ENCODE results near the gene CHRNA5. TPM values are rescaled to one million over a fixed set of nuclear protein-coding genes. Genes with fewer than 3 reads are reported as not detected.

CHRNA5 gene
- total and polyA plus RNA-seq, 10 donors: 0.11 to 2.2 (median 0.55) TPM

DNA sequence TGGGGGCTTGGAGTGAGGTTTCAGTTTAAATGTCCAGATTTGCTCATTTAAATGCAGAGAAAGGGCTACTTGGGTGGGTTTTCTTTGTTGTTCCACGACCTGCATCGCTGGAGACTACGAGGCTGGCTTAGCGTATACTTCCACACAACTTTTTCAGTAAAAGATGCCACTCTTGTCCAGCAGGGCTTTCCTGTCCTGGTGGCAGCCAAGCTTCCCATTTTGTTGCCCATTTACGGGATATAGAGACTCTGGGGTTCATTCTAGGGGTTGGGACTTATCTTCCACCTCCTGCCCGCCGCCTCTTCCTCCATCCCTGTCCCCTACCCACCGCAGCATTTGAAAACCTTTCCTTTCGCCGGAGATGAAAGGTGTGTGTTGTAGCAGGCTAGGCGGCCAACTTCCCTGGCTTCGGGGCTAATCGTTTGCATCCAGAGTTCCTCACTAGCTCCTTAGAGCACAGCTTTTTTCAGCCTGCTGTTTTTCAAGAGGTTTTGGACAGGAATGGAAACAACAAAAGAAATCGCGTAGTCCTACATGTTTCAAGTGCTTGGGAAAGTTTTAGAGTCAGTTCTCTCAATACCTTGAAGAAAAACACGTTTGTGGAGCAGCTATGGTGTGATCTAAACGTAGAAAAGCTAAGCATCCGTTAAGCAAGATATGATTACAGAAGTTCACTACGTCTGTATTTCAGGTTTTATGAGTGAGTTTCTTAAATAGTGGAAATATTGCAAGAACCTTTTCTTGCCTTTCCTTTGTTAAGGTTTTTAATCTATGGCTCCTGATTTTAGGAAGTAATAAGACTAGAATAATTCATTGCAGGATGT, 843 bp downstream of the CHRNA5 start:
- DNase-seq: no peak
- no peaks in the 10 kb centered on the region for H3K9me3 ChIP-seq
- H3K27ac ChIP-seq: no peak overlapping the region
- intact Hi-C loops (cut with DNase I; ENCODE audit: low total_unique reads): no loop called here
- no peaks in the 10 kb centered on the region for H3K36me3 ChIP-seq
- TF ChIP-seq, protein P1, sequence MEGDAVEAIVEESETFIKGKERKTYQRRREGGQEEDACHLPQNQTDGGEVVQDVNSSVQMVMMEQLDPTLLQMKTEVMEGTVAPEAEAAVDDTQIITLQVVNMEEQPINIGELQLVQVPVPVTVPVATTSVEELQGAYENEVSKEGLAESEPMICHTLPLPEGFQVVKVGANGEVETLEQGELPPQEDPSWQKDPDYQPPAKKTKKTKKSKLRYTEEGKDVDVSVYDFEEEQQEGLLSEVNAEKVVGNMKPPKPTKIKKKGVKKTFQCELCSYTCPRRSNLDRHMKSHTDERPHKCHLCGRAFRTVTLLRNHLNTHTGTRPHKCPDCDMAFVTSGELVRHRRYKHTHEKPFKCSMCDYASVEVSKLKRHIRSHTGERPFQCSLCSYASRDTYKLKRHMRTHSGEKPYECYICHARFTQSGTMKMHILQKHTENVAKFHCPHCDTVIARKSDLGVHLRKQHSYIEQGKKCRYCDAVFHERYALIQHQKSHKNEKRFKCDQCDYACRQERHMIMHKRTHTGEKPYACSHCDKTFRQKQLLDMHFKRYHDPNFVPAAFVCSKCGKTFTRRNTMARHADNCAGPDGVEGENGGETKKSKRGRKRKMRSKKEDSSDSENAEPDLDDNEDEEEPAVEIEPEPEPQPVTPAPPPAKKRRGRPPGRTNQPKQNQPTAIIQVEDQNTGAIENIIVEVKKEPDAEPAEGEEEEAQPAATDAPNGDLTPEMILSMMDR (IDR thresholded peaks at IDR 0.05 in 8 of 11, conservative IDR thresholded peaks at IDR 0.05 in 3 of 11): no peak
- TF ChIP-seq POLR2A (IDR thresholded peaks at IDR 0.05): no peak
- 3 to 5% (median 4%) methylated on average over 19 of the region's 19 CpGs for WGBS, 5 donors
- H3K27me3 ChIP-seq (replicated peaks in 1 of 7): peaks cover 0 to 25% (median 13%) of the 10 kb centered on the region in 7 donors
- peaks cover 8 to 23% (median 17%) of the 10 kb centered on the region in 6 donors for H3K4me1 ChIP-seq
- H3K4me3 ChIP-seq: peak overlapping the region; percentile 43 to 94 (median 66)

DNA sequence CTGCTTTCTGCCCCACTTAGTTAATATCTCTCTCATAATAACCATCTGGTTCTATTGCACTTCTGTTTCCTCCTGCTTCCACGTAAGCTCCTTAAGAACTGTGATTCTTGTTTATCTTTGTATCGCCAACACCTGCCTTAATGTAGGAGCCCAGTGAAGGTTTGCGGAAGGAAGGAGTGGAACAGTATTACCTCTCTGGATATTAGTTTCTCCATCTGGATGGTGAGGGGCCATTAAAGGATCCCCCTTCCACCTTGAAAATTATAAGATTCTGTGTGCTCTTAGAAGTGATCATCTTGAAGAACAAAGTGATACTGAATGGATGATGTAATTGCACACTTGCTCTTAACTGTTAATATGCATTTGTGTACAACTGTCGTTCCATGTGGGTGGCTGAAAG, 2.2 kb downstream of the CHRNA5 start:
- DNase-seq: no peak
- intact Hi-C loops (cut with DNase I; ENCODE audit: low total_unique reads): no loop called here
- Histone ChIP-seq H3K36me3 (no peaks in the 10 kb centered on the region), H3K9me3 (no peaks in the 10 kb centered on the region), H3K27ac (no peak overlapping the region), H3K27me3 (replicated peaks in 1 of 7) (peaks cover 0 to 28% (median 13%) of the 10 kb centered on the region in 7 donors), H3K4me3 (no peak overlapping the region), H3K4me1 (peaks cover 8 to 23% (median 17%) of the 10 kb centered on the region in 6 donors)
- 64 to 75% (median 67%) methylated on average over 4 of the region's 4 CpGs for WGBS, 5 donors
- TF ChIP-seq POLR2A (IDR thresholded peaks at IDR 0.05) (no peak), POLR2AphosphoS5 (IDR thresholded peaks at IDR 0.05) (no peak)
- TF ChIP-seq, protein P1 (IDR thresholded peaks at IDR 0.05 in 8 of 11, conservative IDR thresholded peaks at IDR 0.05 in 3 of 11): no peak

DNA sequence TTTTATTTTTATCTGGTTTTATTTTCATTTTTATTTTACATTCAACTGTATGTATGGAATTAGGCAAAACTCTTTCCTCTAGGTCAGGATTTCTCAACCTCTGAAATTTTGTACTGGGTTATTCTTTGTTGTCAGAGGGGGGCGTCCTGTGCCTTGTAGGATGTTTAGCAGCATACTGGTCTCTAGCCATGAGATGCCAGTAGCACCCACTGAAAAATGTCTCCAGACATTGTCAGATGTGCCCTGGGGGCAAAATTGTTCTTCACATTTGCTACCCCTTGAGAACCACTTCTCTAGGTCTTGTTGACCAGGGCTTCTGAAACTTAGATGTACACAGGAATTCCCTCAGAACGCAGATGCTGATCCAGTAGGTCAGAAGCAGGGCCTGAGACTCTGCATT, 5.4 kb downstream of the CHRNA5 start:
- intact Hi-C loops (cut with DNase I; ENCODE audit: low total_unique reads): no loop called here
- WGBS, 5 donors: 82 to 88% (median 85%) methylated on average over 2 of the region's 2 CpGs
- H3K4me3 ChIP-seq: no peak overlapping the region
- TF ChIP-seq POLR2A (IDR thresholded peaks at IDR 0.05) (no peak), POLR2AphosphoS5 (IDR thresholded peaks at IDR 0.05) (no peak)
- TF ChIP-seq, protein P1 (IDR thresholded peaks at IDR 0.05 in 8 of 11, conservative IDR thresholded peaks at IDR 0.05 in 3 of 11): no peak
- peaks cover 6 to 11% (median 9%) of the 10 kb centered on the region in 6 donors for H3K4me1 ChIP-seq
- DNase-seq: no peak
- H3K27me3 ChIP-seq (replicated peaks in 1 of 7): peaks cover 0 to 28% (median 12%) of the 10 kb centered on the region in 7 donors
- no peaks in the 10 kb centered on the region for H3K36me3 ChIP-seq
- H3K9me3 ChIP-seq: no peaks in the 10 kb centered on the region
- H3K27ac ChIP-seq: no peak overlapping the region

DNA sequence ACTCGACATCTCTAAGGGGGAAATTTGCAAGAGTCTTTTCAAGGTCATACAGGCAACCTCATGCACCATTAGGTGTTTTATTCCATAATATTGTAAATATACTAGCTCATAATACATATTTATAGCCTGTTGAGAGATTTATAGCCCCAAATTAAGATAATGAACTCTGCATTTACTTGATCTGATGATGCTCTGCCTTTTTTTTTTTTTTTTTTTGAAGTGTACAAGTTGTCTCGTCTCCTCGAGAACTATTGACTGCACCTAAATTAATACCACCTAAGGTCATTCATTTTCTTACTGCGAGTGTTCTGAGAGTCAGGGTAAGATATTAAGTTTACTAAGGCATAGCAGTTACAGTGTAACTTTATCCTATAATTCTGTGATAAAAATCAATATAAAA, 6.1 kb downstream of the CHRNA5 start:
- Histone ChIP-seq H3K36me3 (no peaks in the 10 kb centered on the region), H3K4me1 (peaks cover under 1 to 4% (median 2%) of the 10 kb centered on the region in 6 donors), H3K4me3 (no peak overlapping the region), H3K27me3 (replicated peaks in 1 of 7) (peaks cover 0 to 21% (median 6%) of the 10 kb centered on the region in 7 donors), H3K27ac (no peak overlapping the region), H3K9me3 (no peaks in the 10 kb centered on the region)
- no peak for DNase-seq
- TF ChIP-seq POLR2AphosphoS5 (IDR thresholded peaks at IDR 0.05) (no peak), POLR2A (IDR thresholded peaks at IDR 0.05) (no peak)
- TF ChIP-seq, protein P1 (IDR thresholded peaks at IDR 0.05 in 8 of 11, conservative IDR thresholded peaks at IDR 0.05 in 3 of 11): no peak
- intact Hi-C loops (cut with DNase I; ENCODE audit: low total_unique reads): no loop called here
- 84 to 91% (median 90%) methylated on average over 4 of the region's 4 CpGs for WGBS, 5 donors

All from spleen (tissue), 11 donors.